ENCODE results near the gene MAS1.
"Not testable (repeated sequence)": the region's sequence is repeated elsewhere in the genome, so short reads cannot be mapped to it uniquely, and the experiment has no call there.

- TF ChIP-seq CTCF, POLR2A, EP300 (IDR thresholded peaks at IDR 0.05): not testable (repeated sequence)
Measured at GRCh38 chr6:159848552-159848951, 42.2 kb upstream of the MAS1 start.
